Left lung (tissue), 10 donors: ENCODE results near the gene RUBCNL. TPM values are rescaled to one million over a fixed set of nuclear protein-coding genes. Genes with fewer than 3 reads are reported as not detected.

Experiments used
- ATAC-seq: fragments of 200-7000 bp; cut with Tn5 transposase; one replicate; pipeline ENCODE4 v1.9.1; 2020; ENCODE audit warnings: moderate library complexity
- DNase-seq, 4 donors: peaks; one replicate each; pipeline ENCODE4 v3.0.0-alpha.2; 2013 to 2020
- H3K27ac ChIP-seq, 2 donors: fragments of 200-600 bp; sonication (generic) in 1 of 2; one replicate each; pipeline versions ENCODE4 v1.5.0 to v1.8.0; 2020 to 2021
- H3K27me3 ChIP-seq, 2 donors: fragments of 200-600 bp; sonication (generic) in 1 of 2; one replicate each; pipeline versions ENCODE4 v1.5.0 to v1.8.0; 2020 to 2021
- H3K36me3 ChIP-seq, 2 donors: fragments of 200-600 bp; sonication (generic) in 1 of 2; one replicate each; pipeline versions ENCODE4 v1.5.0 to v1.8.0; 2020 to 2021
- H3K4me1 ChIP-seq, 2 donors: fragments of 200-600 bp; one replicate each; pipeline ENCODE4 v1.8.0; 2021
- H3K4me3 ChIP-seq, 2 donors: fragments of 200-600 bp; sonication (generic) in 1 of 2; one replicate each; pipeline versions ENCODE4 v1.5.0 to v1.8.0; 2020 to 2021; ENCODE audit warnings: mild to moderate bottlenecking in 1 of 2
- H3K9me3 ChIP-seq, 2 donors: fragments of 200-600 bp; sonication (generic) in 1 of 2; one replicate each; pipeline versions ENCODE4 v1.5.0 to v1.8.0; 2020 to 2021
- intact Hi-C, 2 donors: fragments of 100-400 bp; cut with DNase I; formaldehyde crosslinking; loops; one replicate each; pipeline versions ENCODE4 v1.11.2 to v1.14.2; 2022
- polyA plus RNA-seq, 6 donors: library from polyadenylated mRNA; unstranded; fragments of 120-200 nt; gene quantifications; one replicate each; pipeline ENCODE4 v1.2.1, GENCODE V29; 2013; ENCODE audit not compliant: insufficient read length in 6 of 6
- total RNA-seq, 2 donors: library from RNA; stranded (reverse); fragmentation: NEBNext Ultra II Directional; extraction: Animal tissue kit (Norgen Biotek cat#: 25700); gene quantifications; one replicate each; pipeline ENCODE4 v1.2.1, GENCODE V29; 2021
- TF ChIP-seq, protein P1 (sequence below), 2 donors: fragments of 200-600 bp; sonication (generic) in 1 of 2; IDR thresholded peaks; one replicate each; pipeline versions ENCODE4 v1.5.0 to v1.8.0; 2021; ENCODE audit warnings: antibody characterized with exemption in 2 of 2
- donor health status: DM: no; HTN: yes; CAD: no.
- donor health status: DM: no; HTN: no; CAD: no.

RUBCNL gene
- total and polyA plus RNA-seq, 8 donors: 1.8 to 6.6 (median 2.4) TPM

DNA sequence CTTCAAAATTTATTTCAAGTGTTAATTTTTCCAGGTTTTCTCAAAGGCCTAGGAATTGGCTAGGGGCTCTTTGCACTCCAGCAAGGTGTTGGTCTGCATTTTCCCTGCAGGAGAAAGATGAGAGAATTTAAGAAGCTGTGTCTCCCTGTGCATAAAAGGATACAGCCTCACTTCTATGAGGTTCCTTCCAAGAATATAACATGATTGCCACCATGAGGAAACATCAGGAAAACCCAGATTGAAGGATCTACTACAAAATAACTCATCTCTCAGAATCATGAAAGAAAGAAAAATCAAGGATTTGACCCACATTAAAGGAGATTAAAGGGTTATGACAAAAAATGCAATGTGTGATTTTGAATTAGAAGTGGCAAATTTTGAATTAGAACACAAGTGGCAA is 69.9 kb downstream of the RUBCNL start:
- intact Hi-C loops: no loop called here
- ATAC-seq (no peak), DNase-seq (no peak)
- Histone ChIP-seq H3K27ac (no peak overlapping the region), H3K4me1 (peaks cover 0 to 52% of the 10 kb centered on the region in 2 donors), H3K27me3 (no peaks in the 10 kb centered on the region), H3K36me3 (no peaks in the 10 kb centered on the region), H3K9me3 (no peaks in the 10 kb centered on the region), H3K4me3 (no peak overlapping the region)
- TF ChIP-seq, protein P1, sequence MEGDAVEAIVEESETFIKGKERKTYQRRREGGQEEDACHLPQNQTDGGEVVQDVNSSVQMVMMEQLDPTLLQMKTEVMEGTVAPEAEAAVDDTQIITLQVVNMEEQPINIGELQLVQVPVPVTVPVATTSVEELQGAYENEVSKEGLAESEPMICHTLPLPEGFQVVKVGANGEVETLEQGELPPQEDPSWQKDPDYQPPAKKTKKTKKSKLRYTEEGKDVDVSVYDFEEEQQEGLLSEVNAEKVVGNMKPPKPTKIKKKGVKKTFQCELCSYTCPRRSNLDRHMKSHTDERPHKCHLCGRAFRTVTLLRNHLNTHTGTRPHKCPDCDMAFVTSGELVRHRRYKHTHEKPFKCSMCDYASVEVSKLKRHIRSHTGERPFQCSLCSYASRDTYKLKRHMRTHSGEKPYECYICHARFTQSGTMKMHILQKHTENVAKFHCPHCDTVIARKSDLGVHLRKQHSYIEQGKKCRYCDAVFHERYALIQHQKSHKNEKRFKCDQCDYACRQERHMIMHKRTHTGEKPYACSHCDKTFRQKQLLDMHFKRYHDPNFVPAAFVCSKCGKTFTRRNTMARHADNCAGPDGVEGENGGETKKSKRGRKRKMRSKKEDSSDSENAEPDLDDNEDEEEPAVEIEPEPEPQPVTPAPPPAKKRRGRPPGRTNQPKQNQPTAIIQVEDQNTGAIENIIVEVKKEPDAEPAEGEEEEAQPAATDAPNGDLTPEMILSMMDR (IDR thresholded peaks at IDR 0.05): no peak

DNA sequence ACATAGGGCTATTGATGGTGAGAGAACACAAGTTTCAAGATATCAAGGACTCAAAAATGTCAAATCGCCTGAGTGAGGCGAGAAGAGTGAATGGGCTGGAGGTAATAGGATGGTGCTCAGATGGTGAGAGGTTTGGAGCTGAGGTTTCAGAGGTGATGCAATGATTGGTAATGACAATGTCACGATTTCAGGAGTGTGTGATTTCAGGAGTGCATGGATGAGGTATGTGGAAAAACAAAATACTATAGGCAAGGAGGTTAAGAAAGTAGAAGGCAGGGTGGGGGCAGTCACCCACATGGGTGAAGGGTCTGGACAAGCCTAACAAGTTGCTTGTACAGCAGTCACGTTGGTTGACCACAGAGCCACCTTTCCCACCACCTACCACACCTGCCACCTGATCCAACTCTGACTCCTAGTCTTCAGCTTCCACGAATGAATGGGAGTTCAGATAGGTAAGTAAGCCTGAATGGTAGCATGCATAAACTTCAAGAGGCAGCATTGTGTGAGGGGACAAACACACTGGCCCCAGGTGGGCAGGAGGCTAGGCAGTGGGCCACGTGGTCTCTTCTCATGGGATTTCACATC is 71.5 kb downstream of the RUBCNL start:
- no peaks in the 10 kb centered on the region for H3K27me3 ChIP-seq
- H3K36me3 ChIP-seq: no peaks in the 10 kb centered on the region
- DNase-seq (no peak), ATAC-seq (no peak)
- peaks cover 0 to 5% of the 10 kb centered on the region in 2 donors for H3K9me3 ChIP-seq
- TF ChIP-seq, protein P1 (IDR thresholded peaks at IDR 0.05): no peak
- intact Hi-C loops: no loop called here
- H3K4me1 ChIP-seq: peaks cover 0 to 39% of the 10 kb centered on the region in 2 donors
- H3K4me3 ChIP-seq: no peak overlapping the region
- no peak overlapping the region for H3K27ac ChIP-seq

DNA sequence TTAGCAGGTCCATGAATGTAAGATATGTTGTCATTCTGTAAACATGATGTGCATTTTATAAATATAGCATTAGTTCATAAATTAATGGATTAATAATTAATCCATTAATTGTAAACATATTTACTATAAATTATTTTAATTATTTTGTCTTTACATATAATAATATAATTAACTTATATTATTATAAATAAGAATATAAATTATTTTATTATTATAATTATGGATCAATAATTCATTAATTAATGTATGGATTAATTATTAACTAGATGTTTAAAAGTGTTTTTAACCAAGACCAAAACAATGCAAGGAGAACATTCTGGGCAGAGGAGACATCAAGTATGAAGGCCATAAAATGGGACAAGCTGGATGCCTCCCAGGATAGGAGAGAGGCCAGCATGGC is 72.0 kb downstream of the RUBCNL start:
- H3K4me1 ChIP-seq: peaks cover 0 to 36% of the 10 kb centered on the region in 2 donors
- no peaks in the 10 kb centered on the region for H3K27me3 ChIP-seq
- H3K4me3 ChIP-seq: no peak overlapping the region
- TF ChIP-seq, protein P1 (IDR thresholded peaks at IDR 0.05): no peak
- no peaks in the 10 kb centered on the region for H3K36me3 ChIP-seq
- DNase-seq: no peak
- H3K9me3 ChIP-seq: peaks cover 0 to 5% of the 10 kb centered on the region in 2 donors
- H3K27ac ChIP-seq: no peak overlapping the region
- intact Hi-C loops: no loop called here
- ATAC-seq: no peak

DNA sequence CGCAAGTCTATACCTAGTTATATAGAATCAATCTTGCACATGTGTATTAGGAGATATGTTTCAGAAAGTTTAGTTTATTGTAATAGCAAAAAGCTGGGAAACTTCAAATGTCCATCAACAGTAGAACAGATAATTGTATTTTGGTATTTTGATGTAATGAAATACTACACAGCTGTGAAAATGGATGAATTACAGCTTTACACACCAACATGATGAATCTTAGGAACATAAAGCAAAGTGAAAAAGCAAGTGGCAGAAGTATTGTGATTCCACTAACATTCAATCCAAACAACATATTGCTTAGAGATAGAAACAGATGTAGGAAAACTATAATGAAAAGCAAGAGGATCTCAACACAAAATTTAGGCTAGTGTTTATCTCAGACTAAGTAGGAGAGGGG is 72.5 kb downstream of the RUBCNL start:
- ATAC-seq (no peak), DNase-seq (no peak)
- intact Hi-C loops: no loop called here

DNA sequence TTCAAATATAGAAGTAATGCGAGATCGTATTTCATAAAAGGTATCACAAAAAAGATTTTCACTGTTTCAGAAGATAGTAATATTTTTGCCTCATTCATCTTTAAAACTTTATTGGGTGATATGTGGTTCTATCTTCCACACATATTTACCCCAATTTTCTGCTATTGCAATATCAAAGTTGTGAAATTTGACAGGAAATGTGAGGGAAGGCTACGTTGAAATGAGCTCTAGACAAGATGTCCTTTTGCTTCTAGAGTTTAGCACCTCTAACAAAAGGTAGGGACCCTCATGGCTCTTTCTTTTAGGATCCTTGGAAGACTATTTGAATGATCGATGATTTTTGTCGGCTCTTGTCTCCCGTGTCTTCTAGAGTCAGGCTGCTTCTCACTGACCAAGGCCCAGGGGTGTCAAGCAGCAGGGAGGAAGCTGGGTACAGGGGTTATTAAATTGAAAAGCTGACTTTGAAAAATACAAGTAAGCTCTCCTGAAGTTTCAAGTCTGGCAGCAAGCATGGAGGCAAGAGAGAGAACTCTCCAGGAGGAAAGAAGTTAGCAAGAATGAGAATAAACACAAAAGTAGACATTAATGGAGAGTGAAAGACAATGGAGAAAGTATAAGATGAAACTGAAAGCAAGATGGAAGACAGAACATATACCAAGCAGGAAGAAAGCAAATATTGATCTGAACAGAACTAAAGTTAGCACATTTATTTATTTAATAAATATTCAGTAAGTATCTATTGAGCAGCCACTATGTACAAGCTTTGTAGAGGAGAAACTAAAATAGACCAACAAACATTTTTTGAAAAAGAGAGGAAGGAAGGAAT is 73.4 kb downstream of the RUBCNL start:
- no peak for DNase-seq
- Histone ChIP-seq H3K4me3 (no peak overlapping the region), H3K9me3 (peaks cover 0 to 5% of the 10 kb centered on the region in 2 donors), H3K4me1 (peaks cover 0 to 24% of the 10 kb centered on the region in 2 donors), H3K27me3 (no peaks in the 10 kb centered on the region), H3K36me3 (no peaks in the 10 kb centered on the region), H3K27ac (peak overlapping the region in 1 of 2 donors; percentile 56)
- TF ChIP-seq, protein P1 (IDR thresholded peaks at IDR 0.05): no peak
- intact Hi-C loops: no loop called here
- ATAC-seq: no peak

More for the DNA sequence above, 72.5 kb downstream of the RUBCNL start:
- TF ChIP-seq, protein P1 (IDR thresholded peaks at IDR 0.05): no peak
- peaks cover 0 to 5% of the 10 kb centered on the region in 2 donors for H3K9me3 ChIP-seq
- H3K4me1 ChIP-seq: peaks cover 0 to 33% of the 10 kb centered on the region in 2 donors
- H3K27ac ChIP-seq: no peak overlapping the region
- H3K36me3 ChIP-seq: no peaks in the 10 kb centered on the region
- H3K27me3 ChIP-seq: no peaks in the 10 kb centered on the region
- H3K4me3 ChIP-seq: no peak overlapping the region
